ENCODE measurements around the gene COL23A1.

DNA sequence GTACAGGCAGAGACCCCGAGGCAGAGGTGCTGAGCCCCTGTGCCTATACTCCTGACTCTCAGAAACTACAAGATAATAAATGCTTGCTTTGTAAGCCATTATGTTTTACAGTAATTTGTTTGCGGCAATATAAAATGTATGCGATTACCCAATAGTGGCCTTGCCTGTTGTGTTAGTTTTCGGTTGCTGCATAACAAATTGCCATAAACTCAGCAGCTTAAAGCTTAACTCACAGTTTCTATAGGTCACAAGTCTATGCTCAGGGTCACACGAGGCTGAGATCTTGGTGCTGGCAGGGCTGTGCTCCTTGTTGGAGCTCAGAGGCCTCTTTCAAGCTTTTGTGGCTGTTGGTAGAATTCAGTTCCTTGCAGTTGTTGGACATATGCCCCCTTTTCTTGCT is 114.8 kb downstream of the COL23A1 start:
- TF ChIP-seq POLR2AphosphoS5 (IDR thresholded peaks at IDR 0.05; ENCODE audit: low read depth, low read length) (no peak), POLR2A (IDR thresholded peaks at IDR 0.05; ENCODE audit: low read depth, low read length) (no peak), TAF1 (IDR thresholded peaks at IDR 0.05; ENCODE audit: low read depth, low read length) (no peak)
